Left lung (tissue), 10 donors: ENCODE measurements around the gene TMEM60. TPM values are rescaled to one million over a fixed set of nuclear protein-coding genes. Genes with fewer than 3 reads are reported as not detected.

Source experiments
- ATAC-seq: fragments of 200-7000 bp; cut with Tn5 transposase; one replicate; pipeline ENCODE4 v1.9.1; 2020; ENCODE audit warnings: moderate library complexity
- DNase-seq, 4 donors: peaks; one replicate each; pipeline ENCODE4 v3.0.0-alpha.2; 2013 to 2020
- H3K27ac ChIP-seq, 2 donors: fragments of 200-600 bp; sonication (generic) in 1 of 2; one replicate each; pipeline versions ENCODE4 v1.5.0 to v1.8.0; 2020 to 2021
- H3K27me3 ChIP-seq, 2 donors: fragments of 200-600 bp; sonication (generic) in 1 of 2; one replicate each; pipeline versions ENCODE4 v1.5.0 to v1.8.0; 2020 to 2021
- H3K36me3 ChIP-seq, 2 donors: fragments of 200-600 bp; sonication (generic) in 1 of 2; one replicate each; pipeline versions ENCODE4 v1.5.0 to v1.8.0; 2020 to 2021
- H3K4me1 ChIP-seq, 2 donors: fragments of 200-600 bp; one replicate each; pipeline ENCODE4 v1.8.0; 2021
- H3K4me3 ChIP-seq, 2 donors: fragments of 200-600 bp; sonication (generic) in 1 of 2; one replicate each; pipeline versions ENCODE4 v1.5.0 to v1.8.0; 2020 to 2021; ENCODE audit warnings: mild to moderate bottlenecking in 1 of 2
- H3K9me3 ChIP-seq, 2 donors: fragments of 200-600 bp; sonication (generic) in 1 of 2; one replicate each; pipeline versions ENCODE4 v1.5.0 to v1.8.0; 2020 to 2021
- intact Hi-C, 2 donors: fragments of 100-400 bp; cut with DNase I; formaldehyde crosslinking; loops; one replicate each; pipeline versions ENCODE4 v1.11.2 to v1.14.2; 2022
- polyA plus RNA-seq, 6 donors: library from polyadenylated mRNA; unstranded; fragments of 120-200 nt; gene quantifications; one replicate each; pipeline ENCODE4 v1.2.1, GENCODE V29; 2013; ENCODE audit not compliant: insufficient read length in 6 of 6
- total RNA-seq, 2 donors: library from RNA; stranded (reverse); fragmentation: NEBNext Ultra II Directional; extraction: Animal tissue kit (Norgen Biotek cat#: 25700); gene quantifications; one replicate each; pipeline ENCODE4 v1.2.1, GENCODE V29; 2021
- TF ChIP-seq, protein P1 (sequence below), 2 donors: fragments of 200-600 bp; sonication (generic) in 1 of 2; IDR thresholded peaks; one replicate each; pipeline versions ENCODE4 v1.5.0 to v1.8.0; 2021; ENCODE audit warnings: antibody characterized with exemption in 2 of 2
- donor health status: DM: no; HTN: yes; CAD: no.
- donor health status: DM: no; HTN: no; CAD: no.

The TMEM60 gene
- total and polyA plus RNA-seq, 8 donors: 20.2 to 22.8 (median 21.2) TPM

GRCh38 chr7:77783545-77783944, 14.7 kb downstream of the TMEM60 start:
- Histone ChIP-seq H3K27ac (no peak overlapping the region), H3K36me3 (peaks cover 0 to 30% of the 10 kb centered on the region in 2 donors), H3K9me3 (no peaks in the 10 kb centered on the region), H3K4me1 (peaks cover 0 to 8% of the 10 kb centered on the region in 2 donors), H3K4me3 (no peak overlapping the region), H3K27me3 (no peaks in the 10 kb centered on the region)
- ATAC-seq: no peak
- TF ChIP-seq, protein P1, sequence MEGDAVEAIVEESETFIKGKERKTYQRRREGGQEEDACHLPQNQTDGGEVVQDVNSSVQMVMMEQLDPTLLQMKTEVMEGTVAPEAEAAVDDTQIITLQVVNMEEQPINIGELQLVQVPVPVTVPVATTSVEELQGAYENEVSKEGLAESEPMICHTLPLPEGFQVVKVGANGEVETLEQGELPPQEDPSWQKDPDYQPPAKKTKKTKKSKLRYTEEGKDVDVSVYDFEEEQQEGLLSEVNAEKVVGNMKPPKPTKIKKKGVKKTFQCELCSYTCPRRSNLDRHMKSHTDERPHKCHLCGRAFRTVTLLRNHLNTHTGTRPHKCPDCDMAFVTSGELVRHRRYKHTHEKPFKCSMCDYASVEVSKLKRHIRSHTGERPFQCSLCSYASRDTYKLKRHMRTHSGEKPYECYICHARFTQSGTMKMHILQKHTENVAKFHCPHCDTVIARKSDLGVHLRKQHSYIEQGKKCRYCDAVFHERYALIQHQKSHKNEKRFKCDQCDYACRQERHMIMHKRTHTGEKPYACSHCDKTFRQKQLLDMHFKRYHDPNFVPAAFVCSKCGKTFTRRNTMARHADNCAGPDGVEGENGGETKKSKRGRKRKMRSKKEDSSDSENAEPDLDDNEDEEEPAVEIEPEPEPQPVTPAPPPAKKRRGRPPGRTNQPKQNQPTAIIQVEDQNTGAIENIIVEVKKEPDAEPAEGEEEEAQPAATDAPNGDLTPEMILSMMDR (IDR thresholded peaks at IDR 0.05): no peak
- DNase-seq: no peak
- intact Hi-C loops: no loop called here

DNA sequence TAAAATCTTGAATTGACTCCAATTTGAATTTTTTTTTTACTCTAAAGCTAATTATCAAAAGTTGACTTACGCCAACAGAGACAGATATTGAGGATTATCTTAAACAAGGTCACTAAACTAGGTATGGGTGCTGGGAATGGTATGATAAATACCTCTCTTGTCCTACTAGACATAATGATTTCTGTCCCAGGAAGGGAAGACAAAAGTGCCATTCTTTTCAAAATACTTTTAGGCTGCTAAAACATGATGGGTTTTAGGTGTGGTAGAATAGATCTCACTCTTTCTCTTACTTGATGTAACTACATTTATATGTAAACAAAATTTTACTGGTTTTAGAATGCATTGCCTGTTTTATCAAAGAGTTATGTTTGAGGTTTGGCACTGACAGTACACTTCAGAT, 15.1 kb downstream of the TMEM60 start:
- H3K36me3 ChIP-seq: peaks cover 0 to 34% of the 10 kb centered on the region in 2 donors
- ATAC-seq (no peak), DNase-seq (no peak)
- TF ChIP-seq, protein P1 (IDR thresholded peaks at IDR 0.05): no peak
- no peaks in the 10 kb centered on the region for H3K9me3 ChIP-seq
- intact Hi-C loops: no loop called here
- H3K4me1 ChIP-seq: peaks cover 0 to 8% of the 10 kb centered on the region in 2 donors
- H3K27me3 ChIP-seq: no peaks in the 10 kb centered on the region
- no peak overlapping the region for H3K4me3 ChIP-seq
- H3K27ac ChIP-seq: no peak overlapping the region

DNA sequence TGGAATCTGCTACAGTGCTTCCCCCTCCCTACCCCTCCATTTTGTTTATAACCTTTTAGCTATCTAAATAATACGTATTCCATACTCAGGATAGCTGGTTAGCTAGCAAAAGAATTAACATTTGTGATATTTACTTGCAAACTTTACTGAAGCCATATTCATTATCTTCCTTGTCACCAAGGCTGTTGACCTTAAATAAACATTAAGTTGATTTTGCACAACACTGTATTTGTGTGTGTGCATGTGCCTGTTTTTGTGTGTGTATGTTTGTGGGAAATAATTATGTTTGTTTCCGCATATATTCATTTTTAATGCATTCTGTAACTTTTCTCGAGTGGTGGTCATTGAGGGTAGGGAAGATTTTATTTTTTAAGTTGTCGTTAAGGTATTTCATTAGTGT, 15.9 kb downstream of the TMEM60 start:
- ATAC-seq (no peak), DNase-seq (no peak)
- TF ChIP-seq, protein P1 (IDR thresholded peaks at IDR 0.05): no peak
- intact Hi-C loops: no loop called here
- Histone ChIP-seq H3K4me1 (peaks cover 0 to 8% of the 10 kb centered on the region in 2 donors), H3K4me3 (no peak overlapping the region), H3K27ac (no peak overlapping the region), H3K27me3 (no peaks in the 10 kb centered on the region), H3K36me3 (peaks cover 0 to 34% of the 10 kb centered on the region in 2 donors), H3K9me3 (no peaks in the 10 kb centered on the region)

GRCh38 chr7:77778535-77778934, 19.7 kb downstream of the TMEM60 start:
- H3K27me3 ChIP-seq: no peaks in the 10 kb centered on the region
- H3K4me1 ChIP-seq: no peaks in the 10 kb centered on the region
- TF ChIP-seq, protein P1 (IDR thresholded peaks at IDR 0.05): no peak
- peaks cover 0 to 55% of the 10 kb centered on the region in 2 donors for H3K36me3 ChIP-seq
- H3K9me3 ChIP-seq: peaks cover 0 to 6% of the 10 kb centered on the region in 2 donors
- ATAC-seq (no peak), DNase-seq (no peak)
- intact Hi-C loops: no loop called here
- no peak overlapping the region for H3K4me3 ChIP-seq
- H3K27ac ChIP-seq: no peak overlapping the region

GRCh38 chr7:77771901-77772300, 26.3 kb downstream of the TMEM60 start:
- Histone ChIP-seq H3K9me3 (peaks cover 0 to 6% of the 10 kb centered on the region in 2 donors), H3K4me3 (no peak overlapping the region), H3K27me3 (no peaks in the 10 kb centered on the region), H3K27ac (no peak overlapping the region), H3K4me1 (no peaks in the 10 kb centered on the region), H3K36me3 (peaks cover 0 to 79% of the 10 kb centered on the region in 2 donors)
- no peak for ATAC-seq
- TF ChIP-seq, protein P1 (IDR thresholded peaks at IDR 0.05): no peak
- DNase-seq: no peak
- intact Hi-C loops: no loop called here
